Midbrain (tissue), 1 donor: Measurements from ENCODE around the gene TRIOBP.

Experiments
- DNase-seq: peaks from one replicate; lab custom pipeline; 2025; lab: John Stamatoyannopoulos, UW

Gene TRIOBP

GRCh38 chr22:37664249-37665101, 32.4 kb upstream of the TRIOBP start:
- peak; percentile 86 for DNase-seq

GRCh38 chr22:37665487-37665886, 31.4 kb upstream of the TRIOBP start:
- no peak for DNase-seq

DNA sequence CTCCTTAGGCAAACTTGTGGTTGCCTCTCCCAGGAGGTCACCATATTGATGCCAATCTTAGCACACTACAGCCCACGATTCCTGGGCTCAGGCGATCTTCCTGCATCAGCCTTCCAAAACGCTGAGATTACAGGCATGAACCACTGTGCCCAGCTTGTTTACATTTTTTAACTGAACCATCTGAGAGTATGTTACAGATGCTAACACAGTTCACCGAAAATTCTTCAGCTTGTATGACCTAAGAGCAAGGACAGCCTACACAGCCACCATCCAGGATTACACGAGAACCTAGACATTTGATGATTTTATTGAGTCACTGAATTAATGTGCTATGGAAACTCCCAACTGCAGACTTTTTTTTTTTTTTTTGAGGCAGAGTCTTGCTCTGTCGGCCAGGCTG, 27.3 kb upstream of the TRIOBP start:
- DNase-seq, result no peak

DNA sequence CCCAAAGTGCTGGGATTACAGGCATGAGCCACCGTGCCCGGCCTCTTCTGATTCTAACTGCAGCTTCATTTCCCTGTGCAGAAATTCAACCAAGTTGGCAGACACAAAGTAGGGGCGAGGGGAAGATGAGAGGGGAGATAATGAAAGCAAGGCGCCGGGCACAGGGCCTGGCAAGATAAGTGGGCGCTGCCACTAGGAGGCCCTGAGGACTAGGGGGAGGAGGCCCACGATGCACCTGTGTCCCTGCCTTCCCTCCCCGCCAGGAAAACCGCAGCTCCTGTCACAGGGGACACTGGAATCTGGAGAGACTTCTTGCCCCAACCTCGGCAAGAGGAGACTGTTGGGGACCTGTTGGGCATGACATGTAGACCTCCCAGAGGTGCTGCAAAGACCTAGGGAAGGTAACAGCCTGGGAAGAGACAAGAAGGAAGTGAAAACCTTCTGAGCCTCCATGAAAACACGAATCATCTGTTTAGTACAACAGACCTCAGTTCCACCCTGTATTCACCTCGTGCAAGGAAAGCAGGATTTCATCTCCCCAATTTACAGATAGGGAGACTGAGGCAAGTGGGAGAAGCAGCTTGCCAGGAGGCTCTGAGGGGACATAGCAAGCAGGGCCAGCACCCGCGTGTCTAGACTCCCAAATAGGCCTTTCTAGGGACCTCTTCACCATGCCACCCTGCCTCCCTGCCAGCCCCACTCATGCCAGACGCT, 24.5 kb upstream of the TRIOBP start:
- DNase-seq, result no peak

DNA sequence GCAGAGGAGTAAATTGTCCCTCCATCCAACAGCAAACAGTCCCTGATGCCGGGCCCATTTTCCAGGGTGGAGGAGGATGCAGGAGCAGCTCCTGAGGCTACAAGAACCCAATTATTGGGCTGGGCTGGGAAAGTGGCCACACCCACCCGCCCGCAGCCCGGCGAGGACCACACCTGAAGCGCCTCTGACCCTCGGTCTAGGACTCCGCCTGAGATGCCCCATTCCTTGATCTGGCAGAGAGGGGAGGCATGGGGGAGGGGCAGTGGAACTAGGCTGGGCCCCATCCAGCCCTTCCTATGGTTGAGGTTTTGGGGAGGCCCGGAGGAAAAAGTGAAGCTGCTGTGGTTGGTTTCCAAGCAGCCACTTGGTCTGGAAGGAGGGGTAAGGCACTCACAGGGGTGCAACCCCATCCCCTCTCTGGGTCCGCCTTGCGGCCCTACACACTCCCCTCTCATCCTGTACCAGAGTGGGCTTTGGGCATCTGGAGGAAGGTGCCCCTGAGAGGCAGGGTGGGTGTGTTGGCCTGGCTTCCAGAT, 23.9 kb upstream of the TRIOBP start:
- DNase-seq, result no peak

DNA sequence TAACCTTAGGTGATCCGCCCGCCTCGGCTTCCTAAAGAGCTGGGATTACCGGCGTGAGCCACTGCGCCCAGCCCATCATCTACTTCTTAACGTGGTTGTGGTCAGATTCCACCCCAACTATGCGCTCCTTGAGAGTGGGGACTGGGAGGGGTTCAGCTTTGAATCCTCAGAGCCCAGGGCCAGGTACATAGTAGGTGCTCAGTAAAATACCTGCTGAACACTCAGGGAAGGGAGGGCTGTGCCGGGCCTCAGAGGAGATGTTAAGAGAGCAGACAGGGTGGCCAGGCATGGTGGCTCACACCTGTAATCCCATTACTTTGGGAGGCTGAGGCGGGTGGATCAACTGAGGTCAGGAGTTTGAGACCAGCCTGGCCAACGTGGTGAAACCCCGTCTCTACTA, 22.6 kb upstream of the TRIOBP start:
- no peak for DNase-seq

DNA sequence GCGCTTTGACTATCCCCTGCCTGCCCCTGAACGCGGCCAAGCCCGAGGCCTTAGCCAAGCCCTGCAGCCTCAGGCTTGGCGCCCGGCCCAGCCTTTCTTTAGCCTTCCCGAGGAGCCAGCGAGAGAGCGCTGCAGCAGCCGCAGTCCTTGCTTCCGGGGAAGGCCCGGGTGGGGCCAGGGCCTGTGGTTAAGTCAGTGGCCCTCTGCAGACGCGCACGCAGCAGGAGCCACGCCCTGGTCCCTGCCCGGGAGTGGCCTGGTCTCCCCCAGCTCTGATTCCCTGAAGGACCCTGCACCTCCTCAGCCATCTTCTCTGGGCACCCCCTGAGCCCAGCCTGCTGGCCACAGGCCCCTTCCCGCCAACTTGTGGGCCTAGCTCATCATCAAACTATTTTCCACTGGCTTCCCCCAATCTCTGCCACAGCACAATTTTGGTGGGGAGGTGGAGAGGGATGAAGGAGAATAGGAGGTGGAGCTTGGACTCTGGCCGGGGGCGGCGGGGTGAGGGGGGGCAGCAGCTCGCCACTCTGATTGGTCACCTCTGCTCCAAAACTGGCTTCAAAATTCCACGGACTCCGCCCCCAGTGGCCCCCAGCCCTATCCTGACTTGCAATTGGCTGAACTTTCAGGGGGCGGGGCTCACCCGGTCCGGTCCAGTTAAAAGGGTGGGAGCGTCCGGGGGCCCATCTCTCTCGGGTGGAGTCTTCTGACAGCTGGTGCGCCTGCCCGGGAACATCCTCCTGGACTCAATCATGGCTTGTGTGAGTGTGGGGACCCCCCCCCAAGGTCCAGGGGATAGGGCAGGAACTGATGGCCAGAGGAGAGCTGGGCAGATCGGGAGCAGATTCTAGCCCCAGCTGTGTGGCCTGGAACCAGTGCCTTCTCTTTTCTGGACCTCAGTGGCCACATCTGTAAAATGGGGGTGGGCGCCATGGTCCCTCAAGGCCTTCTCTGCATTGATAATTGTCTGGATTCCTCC, 21.6 kb upstream of the TRIOBP start, which contains the start of gene LGALS1:
LGALS1 (plus strand) TSS at position 686 of the 979 bp plus-strand sequence; CDS start at position 753, 67 bp downstream.
- peak; percentile 80 for DNase-seq

GRCh38 chr22:37675930-37676735, 20.7 kb upstream of the TRIOBP start:
- peak; percentile 40 for DNase-seq

- DNase-seq, result peak; percentile 18
Measured at GRCh38 chr22:37676736-37677492, 19.9 kb upstream of the TRIOBP start.

- DNase-seq, result no peak
Measured at GRCh38 chr22:37677493-37677974, 19.3 kb upstream of the TRIOBP start.

DNA sequence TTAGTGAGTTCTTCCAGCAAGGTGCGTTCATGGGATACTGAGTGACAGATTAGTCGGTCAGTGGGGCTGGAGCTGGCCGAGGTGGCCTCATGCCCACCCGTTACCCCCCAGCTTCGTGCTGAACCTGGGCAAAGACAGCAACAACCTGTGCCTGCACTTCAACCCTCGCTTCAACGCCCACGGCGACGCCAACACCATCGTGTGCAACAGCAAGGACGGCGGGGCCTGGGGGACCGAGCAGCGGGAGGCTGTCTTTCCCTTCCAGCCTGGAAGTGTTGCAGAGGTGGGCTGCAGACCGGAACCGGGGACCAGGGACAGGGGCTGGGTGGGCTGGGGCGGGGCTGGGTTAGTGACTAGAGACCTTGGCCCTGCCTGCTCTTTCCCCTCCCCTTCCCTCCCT, 18.5 kb upstream of the TRIOBP start:
- no peak for DNase-seq

DNA sequence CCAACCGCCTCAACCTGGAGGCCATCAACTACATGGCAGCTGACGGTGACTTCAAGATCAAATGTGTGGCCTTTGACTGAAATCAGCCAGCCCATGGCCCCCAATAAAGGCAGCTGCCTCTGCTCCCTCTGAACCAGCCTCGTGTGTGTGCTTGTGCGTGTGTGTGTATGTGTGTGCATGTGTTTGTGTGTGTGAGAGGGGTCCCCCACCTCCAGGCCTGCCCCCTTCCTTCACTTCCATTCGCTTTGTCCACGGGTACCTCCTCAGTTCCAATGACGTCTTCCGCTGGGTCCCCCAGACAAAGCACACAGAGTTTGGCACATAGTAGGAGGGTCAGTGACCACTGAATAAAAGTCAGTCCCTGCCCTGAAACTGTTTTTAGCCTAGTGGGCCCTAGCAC, 17.2 kb upstream of the TRIOBP start:
- no peak for DNase-seq

DNA sequence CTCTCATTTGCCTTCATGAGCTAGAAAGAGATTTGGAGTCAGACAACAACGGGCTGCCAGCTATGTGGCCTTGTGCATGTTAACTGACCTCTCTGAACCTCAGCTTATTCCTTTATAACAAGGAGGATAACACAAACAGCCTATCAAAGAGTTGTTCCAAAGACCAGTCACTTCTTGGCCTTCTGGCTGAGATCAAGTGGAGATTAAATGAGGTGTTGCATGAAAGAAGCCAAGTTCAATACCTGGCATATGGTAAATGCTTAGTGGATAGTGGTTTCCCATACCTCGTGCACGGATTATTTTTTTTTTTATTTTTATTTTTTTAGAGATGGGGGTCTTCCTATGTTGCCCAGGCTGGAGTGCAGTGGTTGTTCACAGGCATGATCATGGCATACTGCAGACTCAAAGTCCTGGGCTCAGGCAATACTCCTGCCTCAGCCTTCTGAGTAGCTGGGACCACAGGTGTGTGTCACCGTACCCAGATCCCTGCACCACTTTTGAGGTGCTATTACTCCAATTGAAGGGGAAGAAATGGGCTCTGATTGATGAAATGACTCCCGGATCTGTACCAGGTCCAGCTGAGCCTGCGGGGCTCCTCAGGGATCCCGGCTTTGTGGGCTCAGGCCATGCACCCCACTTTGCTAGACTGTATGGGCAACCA, 16.5 kb upstream of the TRIOBP start:
- DNase-seq, result no peak

DNA sequence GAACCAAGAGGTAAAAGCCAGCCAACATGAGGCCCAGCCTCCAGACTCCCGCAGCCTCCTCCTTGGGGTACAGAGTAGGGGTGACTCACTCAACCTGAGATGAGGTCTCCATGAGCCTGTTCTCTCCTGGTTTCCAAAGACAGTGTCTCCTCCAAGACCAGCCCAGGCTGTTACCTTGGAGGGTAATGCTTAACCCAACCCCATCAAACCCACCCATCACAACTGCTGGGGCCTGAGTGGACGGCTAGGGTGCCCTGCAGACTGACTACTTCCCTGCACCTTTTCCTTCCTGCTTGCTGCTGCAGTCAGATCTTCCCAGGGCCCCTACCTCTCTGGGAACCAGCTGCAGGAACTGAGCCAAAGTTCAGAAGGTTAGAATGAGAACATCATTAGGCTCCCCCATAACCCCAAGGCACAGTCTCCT, 15.8 kb upstream of the TRIOBP start:
- DNase-seq, result no peak

- peak; percentile 57 for DNase-seq
Measured at GRCh38 chr22:37681556-37682049, 15.2 kb upstream of the TRIOBP start.

- no peak for DNase-seq
Measured at GRCh38 chr22:37684803-37685615, 11.8 kb upstream of the TRIOBP start.

- peak; percentile 91 for DNase-seq
Measured at GRCh38 chr22:37686002-37686982, 10.6 kb upstream of the TRIOBP start, which contains the start of gene NOL12. NOL12 (plus strand) TSS chr22:37686343; CDS start chr22:37686393, 50 bp downstream.
